HFF-Myc (cell line): ENCODE data around the gene PSME4.
A peak's percentile ranks its signal among the peaks of the same experiment; 100 is the strongest.

ENCODE experiments used
- DNase-seq: peaks from one replicate; pipeline ENCODE4 v3.0.0-alpha.2; 2011; ENCODE audit warnings: low read depth; ENCODE audit errors: extremely low read depth
- H3K4me3 ChIP-seq: replicated peaks from 2 replicates; pipeline ENCODE4 v1.5.1; 2011; ENCODE audit warnings: low read depth, mild to moderate bottlenecking, control low read depth, low read length
- CTCF ChIP-seq: IDR thresholded peaks from 2 replicates; pipeline ENCODE4 v1.5.1; 2012; ENCODE audit warnings: mild to moderate bottlenecking, low read depth, low read length, control low read depth; ENCODE audit errors: missing control alignments

The PSME4 gene

DNA sequence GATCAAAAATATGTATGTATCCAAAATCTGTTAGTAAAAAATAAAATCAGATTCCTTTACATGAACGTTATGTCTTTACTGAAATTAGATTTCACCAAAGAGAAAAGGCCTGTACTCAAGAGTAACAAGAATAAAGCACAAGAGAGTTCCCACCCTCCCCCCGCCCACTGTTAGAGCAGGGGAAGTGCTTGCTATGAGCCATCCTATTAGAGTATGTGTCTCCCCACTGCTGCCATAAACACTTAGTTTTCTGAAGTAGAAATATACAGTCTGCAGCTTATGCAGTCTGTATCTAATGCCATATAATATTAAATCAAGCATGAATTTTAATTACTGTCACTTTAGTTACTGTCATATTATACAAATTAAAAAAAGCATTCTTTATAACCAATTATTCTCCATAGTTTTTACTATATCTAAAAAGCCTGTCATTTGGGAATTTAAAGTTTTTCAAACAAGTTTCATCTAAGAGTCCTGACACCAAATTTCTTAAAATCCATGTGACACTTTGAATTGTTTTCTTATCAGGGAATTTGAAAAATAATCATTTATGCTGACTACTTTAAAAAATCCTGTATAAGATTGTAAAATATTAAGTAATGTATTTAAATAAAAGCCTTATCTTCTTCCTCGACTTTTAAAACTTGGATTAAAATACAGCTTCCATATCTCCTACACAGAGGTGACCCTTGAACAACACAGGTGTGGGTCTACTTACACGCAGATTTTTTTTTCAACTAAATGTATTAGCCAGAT lies 59.2 kb downstream of the PSME4 start:
- no peak overlapping the region for H3K4me3 ChIP-seq
- no peak for TF ChIP-seq CTCF
- DNase-seq, result no peak

DNA sequence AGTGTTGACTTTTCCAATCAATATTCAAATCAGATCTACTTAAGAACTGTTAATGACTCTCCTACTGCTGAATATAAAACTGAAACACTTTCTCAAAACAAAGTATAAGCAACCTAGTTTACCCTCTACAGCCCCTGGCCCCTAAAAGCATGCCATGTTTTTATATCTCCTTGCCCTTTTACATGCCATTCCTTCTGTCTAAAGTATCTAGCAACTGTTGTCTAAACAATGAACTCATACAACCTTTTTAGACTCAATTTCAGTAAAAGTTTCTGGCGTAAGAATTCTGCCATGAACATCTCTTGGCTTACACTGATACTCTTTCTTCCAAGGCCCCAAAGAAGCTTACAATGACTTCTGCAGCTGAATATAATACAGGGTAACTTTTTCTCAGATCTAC lies 63.2 kb downstream of the PSME4 start:
- TF ChIP-seq CTCF, result no peak
- no peak overlapping the region for H3K4me3 ChIP-seq
- no peak for DNase-seq

- H3K4me3 ChIP-seq, result no peak overlapping the region
- no peak for DNase-seq
- TF ChIP-seq CTCF, result no peak
Observed at GRCh38 chr2:53905396-53905795, 65.4 kb downstream of the PSME4 start.

- TF ChIP-seq CTCF, result no peak
- H3K4me3 ChIP-seq, result no peak overlapping the region
- no peak for DNase-seq
Observed at GRCh38 chr2:53903011-53903410, 67.8 kb downstream of the PSME4 start.

- no peak for TF ChIP-seq CTCF
- no peak overlapping the region for H3K4me3 ChIP-seq
Observed at GRCh38 chr2:53901192-53901591, 69.6 kb downstream of the PSME4 start.

DNA sequence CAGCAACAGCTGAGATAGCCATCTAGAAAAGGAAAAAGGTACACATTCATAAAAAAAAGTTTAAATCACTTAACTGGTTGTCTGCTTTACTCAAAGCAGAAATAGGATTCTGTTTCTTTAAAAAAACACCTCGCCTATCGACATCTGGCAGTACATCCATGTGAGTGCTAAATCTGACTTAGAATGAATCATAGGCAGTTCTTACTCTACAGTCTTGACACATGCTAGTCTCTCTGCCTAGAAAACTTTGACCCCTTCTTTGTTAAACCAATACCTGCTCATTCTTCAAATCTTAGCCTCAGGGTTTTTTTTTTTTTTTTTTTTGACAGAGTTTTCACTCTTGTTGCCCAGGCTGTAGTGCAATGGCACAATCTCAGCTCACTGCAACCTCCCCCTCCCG lies 73.9 kb downstream of the PSME4 start:
- TF ChIP-seq CTCF, result no peak
- DNase-seq, result peak; percentile 49
- H3K4me3 ChIP-seq, result no peak overlapping the region

More at GRCh38 chr2:53901192-53901591, 69.6 kb downstream of the PSME4 start:
- DNase-seq, result no peak
